GM18867 (cell line): Measurements from ENCODE around the gene PUS1.

Experiments
- ATAC-seq: cut with Tn5 transposase; IDR thresholded peaks from one replicate; pipeline ENCODE4 v1.9.1; 2021; ENCODE audit warnings: mild to moderate bottlenecking, moderate library complexity; ENCODE audit not compliant: unreplicated experiment

Gene PUS1

DNA sequence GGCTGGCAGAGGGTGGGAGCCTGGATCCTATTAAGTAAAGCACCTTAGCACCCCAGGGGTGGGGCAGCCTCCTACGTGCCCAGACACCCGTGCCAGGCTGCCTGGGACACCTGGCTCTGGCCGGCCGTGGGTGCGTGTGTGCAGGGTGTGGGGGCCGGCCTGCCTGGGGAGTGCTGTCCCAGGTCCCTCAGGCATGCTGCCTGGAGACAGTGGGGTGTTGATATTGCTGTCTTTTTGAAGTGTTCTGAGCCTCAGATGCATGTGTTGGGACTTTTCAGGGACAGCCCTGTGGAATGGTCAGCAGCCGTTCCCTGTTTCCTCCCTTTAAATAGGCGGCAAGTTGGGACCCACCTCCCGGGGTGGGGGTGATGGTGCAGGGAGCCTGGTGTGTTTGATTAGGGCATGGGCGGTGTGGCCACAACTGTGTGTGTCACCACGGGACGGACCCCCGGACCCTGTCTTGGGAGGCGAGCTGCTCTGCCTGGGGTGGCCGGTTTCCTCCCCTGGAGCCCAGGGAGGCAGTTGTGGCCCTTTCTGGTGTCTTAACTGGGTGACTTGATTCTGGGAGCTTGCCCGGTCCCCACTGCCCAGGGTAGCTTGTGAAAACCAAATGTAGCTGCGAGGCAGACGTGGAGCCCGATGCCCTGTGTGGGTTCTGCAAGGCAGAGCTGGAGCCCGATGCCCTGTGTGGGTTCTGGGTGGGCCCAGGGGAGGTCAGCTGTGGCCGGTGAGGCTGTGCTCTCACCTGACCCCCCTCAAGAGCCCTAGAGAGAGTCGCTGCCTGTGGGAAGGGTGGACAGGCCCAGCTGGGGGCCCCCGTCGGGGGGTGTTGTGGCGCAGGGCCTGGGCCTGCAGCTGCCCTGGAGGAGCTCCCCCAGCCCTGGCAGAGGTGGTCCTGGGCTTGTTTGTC is 26.5 kb upstream of the PUS1 start:
- ATAC-seq = no peak

DNA sequence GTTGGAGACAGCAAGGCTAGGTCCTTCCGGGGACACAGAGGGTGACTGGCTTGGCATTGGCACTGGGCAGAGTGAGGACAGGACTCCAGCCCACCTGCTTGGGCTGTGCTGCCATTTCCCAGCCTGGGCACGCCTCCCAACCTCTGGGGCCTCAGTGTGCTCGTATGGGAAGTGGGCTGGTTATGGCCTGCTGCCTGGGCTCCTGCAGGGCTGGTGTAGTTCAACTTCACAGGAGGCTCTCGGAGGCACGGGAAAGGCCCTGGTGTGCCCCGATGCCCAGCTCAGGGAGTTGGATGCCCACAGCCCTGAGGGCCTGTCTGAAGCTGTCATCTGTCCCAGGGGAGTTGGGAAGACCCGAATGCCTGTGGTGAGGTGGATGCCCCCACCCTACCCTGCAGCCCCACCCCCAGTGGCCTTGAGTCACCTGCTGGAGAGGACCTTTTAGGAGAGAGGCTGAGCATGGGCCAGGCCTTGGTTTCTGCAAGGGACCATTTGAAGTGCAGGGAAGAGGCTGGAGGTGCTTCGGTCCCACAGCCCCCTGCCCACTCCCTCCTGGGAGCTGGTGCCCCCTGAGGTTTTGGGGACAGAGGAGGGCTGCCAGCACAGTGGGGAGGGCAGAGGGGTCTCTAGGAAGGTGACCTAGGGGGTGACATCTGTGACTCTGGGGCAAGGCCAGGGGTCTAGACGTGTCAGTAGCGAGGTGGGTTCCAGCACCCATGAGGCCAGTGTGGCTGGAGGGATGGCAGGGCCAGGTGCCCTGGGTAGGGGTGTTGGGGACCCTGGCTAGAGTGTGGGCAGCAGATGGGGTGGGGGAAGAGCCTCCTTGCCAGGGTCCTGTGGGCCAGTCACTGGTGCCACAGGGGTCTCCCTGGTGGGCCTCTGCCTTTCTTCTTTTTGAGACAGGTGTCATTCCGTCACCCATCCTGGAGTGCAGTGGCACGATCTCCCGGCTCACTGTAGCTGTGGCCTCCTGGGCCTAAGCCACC is 25.5 kb upstream of the PUS1 start:
- ATAC-seq = no peak

DNA sequence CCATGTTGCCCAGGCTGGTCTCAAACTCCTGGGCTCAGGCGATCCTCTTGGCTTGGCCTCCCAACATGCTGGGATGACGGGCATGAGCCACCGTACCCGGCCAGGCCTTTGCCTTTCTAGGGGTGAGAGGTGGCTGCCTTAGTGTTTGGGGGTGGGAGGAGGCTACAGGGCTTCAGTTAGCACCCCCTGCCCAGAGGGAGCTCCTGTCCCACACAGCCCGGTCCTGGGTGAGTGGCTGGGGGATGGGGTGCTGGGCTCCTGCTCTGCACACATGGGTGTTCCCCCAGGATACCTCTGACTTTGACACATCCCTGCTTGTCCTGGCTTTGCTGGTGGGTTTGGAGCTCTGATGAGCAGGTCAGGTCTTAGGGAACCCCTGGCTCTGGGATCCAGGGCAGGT is 24.7 kb upstream of the PUS1 start:
- no peak for ATAC-seq

DNA sequence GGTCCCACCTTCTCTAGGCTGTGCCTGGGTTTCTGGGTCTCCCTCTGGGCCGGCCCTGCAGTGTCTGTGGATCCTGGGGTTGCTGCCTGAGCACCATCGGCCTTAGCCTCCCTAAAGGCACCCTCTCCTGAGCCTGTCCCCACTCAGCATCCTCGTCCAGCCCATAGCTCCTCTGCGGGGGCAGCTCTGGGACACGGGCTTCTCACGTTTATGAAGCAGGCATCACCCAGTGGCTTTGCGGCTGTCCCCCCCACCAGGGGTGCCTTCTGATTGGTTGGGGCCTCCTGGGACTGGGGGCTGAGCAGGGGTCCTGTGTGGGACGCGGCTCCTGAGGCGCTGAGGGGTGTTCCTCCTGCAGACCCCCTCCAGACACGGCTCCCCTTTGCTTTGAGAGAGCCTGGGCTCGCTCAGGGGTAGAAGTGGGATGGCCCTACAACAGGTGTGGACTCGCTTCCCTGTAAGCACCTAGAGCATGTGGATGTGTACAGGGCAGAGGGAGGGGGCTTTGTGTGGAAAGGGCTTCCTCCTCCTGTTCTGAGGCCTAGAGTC is 23.9 kb upstream of the PUS1 start:
- ATAC-seq = no peak

DNA sequence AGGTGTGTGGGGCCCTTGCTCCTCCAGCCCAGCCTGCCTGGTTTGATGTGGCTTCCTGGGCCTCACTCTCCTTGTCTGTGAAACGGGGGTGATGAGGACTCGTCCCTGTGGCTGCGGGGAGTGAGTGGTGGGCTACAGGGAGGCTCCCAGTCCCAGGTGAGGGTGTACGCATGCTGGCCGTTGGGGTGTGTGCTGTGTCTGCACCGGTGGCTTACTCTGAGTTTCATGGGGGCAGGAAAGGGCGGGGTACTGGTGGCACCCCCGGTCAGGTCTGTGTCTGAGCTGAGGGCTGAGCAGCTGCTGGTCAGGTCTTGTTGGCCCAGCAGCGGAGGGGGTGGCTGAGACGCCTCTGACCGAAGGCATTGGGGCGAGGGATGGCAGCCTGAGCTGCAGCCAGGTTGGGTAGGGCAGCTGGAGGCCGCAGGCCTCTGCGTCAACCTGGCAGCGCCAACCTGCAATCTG is 23.4 kb upstream of the PUS1 start:
- ATAC-seq = no peak

DNA sequence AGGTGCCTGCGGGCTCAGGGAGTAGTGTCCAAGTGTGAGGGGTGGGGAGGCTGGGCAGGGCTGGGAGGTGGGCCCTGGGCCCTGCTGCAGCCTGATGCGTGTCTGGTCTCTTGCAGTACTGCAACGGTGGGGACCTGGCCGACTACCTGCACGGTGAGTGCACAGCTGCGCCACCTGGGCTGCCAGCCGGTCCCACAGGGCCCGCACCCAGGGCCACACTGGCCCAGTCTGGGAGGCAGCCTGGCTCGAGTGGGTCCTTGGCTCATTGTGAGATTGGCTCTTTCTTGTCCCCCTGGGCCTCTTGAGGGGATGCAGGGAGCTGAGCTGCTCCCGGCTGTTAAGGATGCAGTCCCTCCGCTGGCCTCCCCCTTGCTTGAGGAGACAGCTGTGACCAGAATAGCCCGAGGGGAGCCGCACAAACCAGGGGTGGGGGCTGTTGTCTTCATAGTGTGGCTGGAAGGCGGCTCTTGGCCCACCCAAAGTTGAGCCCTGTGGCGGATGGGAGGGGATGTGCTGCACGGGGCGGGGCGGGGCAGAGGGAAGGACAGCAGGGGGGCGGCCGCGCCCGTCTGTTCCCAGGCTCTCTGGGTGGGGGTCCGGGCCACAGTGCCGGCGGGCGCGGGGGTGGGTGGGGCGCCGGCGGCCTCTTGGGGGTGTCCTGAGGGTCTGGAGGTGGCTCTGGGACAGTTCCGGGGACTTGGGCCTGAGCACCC is 21.5 kb upstream of the PUS1 start:
- ATAC-seq = no peak

DNA sequence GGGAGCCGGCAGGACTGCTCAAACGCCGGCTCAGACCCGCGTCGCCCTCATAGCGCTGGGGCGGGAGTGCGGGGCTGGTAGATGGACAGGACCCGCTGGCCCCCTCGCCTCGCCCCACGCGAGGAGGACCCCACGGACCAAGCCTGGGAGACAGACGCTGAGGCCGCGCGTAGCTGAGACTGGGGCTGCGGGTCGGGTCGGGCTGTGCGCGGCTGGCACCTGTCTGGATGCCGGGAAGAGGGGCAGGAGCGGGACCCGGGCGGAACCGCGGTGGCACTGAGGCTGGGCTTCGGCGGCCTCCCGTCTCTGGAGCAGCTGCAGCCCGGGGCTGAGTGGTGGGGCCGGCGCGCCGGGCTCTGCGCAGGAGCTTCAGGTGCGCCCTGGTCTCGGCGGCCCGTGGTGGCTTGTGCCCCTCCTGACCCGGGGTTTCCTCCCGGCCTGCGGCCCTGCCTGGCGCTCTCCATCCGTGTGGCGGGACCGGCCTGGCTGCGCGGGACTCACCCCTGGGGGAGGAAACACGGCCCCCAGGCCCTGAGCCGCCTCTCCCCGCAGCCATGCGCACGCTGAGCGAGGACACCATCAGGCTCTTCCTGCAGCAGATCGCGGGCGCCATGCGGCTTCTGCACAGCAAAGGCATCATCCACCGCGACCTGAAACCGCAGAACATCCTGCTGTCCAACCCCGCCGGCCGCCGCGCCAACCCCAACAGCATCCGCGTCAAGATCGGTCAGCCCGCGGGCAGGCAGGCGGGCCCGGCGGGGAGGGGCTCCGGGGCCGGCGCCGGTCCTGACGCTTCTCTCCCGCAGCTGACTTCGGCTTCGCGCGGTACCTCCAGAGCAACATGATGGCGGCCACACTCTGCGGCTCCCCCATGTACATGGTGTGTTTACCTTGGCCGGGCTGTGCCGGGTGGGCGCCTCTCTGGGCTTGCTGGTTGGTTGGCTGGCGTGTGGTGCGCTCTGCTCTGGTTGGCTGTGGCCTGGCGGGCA is 20.7 kb upstream of the PUS1 start:
- ATAC-seq = no peak

DNA sequence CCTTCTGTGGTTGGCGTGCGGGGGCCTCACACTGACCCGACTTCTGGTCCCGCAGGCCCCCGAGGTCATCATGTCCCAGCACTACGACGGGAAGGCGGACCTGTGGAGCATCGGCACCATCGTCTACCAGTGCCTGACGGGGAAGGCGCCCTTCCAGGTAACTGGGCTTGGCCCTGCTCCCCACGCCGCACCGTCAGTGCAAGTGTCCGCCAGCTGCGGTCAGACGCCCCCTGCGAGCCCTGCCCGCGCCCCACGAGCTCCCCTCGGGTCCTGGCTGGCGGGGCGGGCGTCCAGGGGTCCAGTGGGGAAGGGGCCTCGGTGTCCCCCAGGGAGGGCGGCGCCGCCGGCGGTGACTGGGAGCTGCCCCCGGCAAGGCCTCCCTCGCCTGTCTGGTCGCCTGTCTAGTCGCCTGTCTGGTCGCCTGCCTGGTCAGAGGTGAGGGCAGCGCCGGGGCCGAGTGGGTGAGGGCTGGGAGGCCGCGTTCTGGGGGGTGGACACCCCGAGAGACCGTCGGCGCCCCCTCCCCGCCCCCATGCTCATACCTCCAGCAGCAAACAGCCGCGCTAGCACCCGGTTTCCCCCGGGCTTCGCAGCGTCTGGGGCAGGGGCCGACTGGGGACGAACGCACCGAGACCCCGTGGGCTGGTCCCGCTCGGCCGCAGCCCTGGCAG is 19.9 kb upstream of the PUS1 start:
- no peak for ATAC-seq

DNA sequence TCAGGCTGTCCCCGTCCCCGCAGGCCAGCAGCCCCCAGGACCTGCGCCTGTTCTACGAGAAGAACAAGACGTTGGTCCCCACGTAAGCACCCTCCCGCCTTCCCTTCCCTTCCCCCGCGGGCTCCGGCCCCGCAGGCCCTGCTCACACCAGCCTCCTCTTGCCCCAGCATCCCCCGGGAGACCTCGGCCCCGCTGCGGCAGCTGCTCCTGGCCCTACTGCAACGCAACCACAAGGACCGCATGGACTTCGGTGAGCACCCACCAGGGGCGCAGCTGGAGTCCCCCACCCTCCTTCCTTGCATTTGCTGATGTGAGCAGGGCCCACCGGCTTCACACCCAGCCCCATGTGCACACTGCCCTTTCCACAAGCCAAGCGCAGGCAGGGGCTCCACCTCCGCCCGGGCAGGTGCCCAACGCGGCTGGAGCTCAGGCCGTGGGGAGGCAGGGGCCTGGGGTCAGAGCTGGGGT is 19.3 kb upstream of the PUS1 start:
- ATAC-seq = no peak

DNA sequence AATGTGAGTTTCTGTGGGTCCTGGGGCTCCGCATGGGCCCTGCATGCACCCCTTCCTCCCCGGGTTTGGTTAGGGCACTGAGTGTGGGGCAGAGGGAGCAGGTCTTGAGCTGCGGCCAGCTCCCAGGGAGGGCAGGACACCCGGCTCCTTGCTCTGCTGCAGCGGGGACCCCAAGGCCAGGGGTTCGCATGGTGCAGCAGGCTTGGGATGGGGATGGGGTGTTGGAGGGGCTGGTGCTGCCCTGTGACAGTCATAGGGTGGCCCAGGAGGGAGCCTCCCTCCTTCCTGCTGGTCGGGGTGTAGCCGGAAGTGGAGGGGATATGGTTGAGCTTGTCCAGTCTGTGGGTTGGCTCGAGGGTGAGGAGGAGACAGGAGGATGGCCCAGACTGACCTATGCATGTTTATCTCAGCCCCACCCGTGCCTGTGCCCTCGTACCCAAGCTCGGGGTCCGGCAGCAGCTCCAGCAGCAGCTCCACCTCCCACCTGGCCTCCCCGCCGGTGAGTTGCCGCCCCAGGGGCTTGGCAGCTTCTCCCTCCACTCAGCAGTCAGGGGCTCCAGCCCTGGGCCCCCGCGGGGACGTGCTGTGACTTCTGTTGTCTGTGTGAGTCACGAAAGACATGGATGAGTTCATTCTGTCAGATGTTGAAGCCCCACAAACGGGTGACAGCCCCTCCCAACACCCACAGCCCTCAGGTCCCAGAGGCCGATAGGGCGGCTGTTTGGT is 18.6 kb upstream of the PUS1 start:
- ATAC-seq = no peak

DNA sequence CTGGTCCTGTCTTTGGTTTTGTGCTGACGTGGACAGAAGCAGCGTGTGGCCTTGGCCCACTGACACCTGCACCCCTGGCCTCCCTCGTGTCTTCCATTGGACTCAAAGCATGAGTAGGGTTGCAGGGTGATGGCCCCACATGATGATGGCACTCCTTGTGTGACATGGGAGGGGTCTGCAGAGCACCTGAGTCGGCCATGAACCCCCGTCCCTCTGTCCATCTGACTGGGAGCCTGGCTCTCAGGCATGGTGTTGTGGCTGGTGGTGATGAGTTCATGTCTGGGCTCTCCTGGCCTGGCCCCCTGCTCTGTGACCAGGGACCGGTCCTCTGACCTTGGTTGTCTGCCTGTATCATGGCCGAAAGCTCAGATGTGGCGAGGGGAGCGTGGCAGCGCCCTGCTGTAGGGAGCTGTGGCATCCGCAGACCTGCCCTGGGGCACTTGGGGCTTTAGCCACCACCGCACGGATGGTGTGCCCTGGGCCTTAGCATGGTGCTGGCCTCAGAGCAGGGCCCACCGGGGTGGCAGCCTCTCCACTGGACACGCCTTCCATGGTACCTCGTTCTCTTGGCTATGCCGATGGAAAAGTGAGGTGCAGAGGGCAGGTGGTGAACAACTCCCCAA is 17.9 kb upstream of the PUS1 start:
- no peak for ATAC-seq

DNA sequence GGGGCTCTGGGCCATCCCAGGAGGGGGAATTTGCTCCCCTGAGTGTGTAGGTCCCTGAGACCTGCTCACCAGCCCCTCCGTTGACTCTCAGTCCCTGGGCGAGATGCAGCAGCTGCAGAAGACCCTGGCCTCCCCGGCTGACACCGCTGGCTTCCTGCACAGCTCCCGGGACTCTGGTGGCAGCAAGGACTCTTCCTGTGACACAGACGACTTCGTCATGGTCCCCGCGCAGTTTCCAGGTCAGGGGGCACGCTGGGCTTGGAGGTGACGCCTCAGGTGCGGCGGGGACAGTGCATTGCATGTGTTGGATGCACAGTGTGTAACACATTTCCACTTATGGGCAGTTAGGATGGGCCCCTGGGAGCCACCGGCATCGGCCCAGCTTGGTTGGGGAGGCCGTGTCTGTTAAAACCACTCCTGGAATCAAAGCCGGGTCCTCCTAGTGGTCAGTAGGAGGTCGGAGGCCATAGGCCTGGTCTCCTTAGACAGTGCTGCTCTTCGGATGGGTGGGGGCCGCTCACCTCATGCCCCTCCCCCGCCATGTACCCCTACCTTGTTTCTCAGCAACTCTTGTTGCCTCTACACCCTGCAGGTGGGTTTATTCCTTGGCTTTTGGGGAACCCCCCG is 17.1 kb upstream of the PUS1 start:
- no peak for ATAC-seq

DNA sequence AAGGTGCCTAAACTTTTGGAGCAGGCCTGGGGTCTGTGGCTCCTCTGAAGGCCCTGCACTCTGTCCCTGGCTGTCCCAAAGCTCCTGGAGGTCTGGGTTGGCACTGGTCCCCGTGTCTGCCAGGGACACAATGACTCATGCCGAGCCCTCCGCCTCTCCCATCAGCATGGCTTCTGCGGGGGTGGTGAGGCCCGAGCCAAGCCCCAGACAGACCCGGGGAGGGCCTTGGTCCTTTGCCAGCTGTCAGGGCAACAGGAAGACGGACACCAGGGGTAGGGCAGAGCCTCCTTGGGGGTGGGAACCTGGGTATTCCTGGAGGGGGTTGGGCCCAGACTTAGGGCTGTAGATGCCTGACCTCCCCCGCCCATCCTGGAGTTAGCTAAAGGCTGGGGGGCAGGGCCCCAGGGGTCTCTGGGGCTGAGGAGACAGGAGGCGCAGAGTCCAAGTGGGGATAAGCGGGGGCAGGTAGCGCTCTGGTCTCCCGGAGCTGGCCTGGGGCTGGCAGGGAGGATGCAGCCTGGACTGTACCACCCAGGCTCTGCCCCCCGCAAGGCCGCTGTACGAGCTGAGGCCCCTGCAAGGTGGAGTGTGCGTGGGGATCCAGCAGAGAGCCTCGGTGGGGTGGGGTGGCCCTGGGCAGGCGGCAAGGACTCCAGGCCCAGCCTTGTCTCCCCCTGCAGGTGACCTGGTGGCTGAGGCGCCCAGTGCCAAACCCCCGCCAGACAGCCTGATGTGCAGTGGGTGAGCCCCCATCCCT is 16.4 kb upstream of the PUS1 start:
- no peak for ATAC-seq

DNA sequence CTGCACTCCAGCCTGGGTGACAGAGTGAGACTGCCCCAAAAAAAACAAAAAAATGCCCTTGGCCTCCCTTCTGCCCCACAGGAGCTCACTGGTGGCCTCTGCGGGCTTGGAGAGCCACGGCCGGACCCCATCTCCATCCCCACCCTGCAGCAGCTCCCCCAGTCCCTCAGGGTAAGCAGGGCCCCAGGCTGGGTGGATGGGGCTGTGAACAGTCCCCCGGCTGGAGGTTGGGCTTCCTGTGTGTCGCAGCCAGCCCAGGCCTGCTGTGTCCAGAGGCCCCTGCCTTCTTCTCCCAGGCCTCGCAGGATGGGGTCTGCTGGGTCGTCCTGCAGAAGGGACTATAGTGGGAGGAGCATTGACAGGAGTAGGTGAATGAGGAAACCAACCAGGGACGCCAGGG is 15.4 kb upstream of the PUS1 start:
- no peak for ATAC-seq

DNA sequence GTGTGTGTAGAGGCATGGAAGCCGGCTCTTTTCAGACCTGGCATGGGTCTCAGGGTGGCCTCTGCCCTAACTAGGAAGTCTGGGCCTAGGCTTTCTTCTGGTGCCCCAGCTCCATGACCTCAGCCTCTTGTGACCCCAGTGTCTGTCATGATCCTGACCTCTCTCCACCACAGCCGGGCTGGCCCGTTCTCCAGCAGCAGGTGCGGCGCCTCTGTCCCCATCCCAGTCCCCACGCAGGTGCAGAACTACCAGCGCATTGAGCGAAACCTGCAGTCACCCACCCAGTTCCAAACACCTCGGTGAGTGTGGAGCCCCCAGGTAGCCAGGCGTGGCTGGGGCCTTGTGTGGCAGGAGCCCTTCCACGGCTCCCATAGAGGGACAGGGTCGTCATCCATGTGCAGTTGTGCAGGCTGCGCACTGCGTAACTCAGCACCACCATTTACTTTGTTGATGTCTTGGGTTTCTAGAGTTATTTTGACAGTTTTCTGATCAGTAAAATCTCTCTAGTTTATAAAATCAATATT is 14.8 kb upstream of the PUS1 start:
- no peak for ATAC-seq

DNA sequence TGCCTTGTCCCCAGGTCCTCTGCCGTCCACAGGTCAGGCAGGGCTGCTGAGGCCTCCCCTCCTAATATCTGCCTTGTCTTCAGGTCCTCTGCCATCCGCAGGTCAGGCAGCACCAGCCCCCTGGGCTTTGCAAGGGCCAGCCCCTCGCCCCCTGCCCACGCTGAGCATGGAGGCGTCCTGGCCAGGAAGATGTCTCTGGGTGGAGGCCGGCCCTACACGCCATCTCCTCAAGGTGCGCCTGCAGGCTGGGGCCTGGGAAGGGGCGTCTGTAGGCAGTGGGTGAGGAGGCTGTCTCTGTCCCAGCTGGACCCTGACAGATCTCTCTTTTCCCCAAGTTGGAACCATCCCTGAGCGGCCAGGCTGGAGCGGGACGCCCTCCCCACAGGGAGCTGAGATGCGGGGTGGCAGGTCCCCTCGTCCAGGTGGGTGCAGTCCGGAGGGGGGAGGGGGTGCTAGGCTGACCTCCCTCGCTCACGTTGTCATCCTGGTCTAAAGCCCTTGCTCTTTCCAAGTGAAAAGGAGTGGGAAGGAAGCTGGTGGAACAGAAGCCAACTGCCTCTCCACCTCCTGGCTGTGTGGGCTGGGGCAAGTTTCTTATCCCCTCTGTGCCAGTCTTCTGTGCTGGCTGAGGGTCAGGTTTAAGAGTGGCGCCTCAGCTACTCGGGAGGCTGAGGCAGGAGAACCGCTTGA is 13.9 kb upstream of the PUS1 start:
- no peak for ATAC-seq
